Esophagus mucosa (tissue), 1 donor: Measurements from ENCODE around the gene MRPL50. TPM values are rescaled to one million over a fixed set of nuclear protein-coding genes. Genes with fewer than 3 reads are reported as not detected.
A peak's percentile ranks its signal among the peaks of the same experiment; 100 is the strongest.

Experiments
- ATAC-seq: fragments of 200-7000 bp; cut with Tn5 transposase; one replicate; pipeline ENCODE4 v1.9.1; 2020
- total RNA-seq: library from RNA; stranded (reverse); gene quantifications from one replicate; pipeline ENCODE4 v1.2.4, GENCODE V29; 2023
- donor health status: DM: yes; HTN: yes; CAD: no.

The MRPL50 gene
- total RNA-seq, 1 donor from 2014 or later = 6.9 TPM

- ATAC-seq = no peak
These were observed 25.9 kb downstream of the MRPL50 start for GRCh38 chr9:101372327-101373118.

GRCh38 chr9:101371813-101372212 is 26.6 kb downstream of the MRPL50 start:
- no peak for ATAC-seq

GRCh38 chr9:101369884-101370531 is 28.4 kb downstream of the MRPL50 start:
- ATAC-seq = no peak

GRCh38 chr9:101369286-101369685 is 29.1 kb downstream of the MRPL50 start:
- no peak for ATAC-seq

GRCh38 chr9:101367323-101367722 is 31.1 kb downstream of the MRPL50 start:
- no peak for ATAC-seq

- ATAC-seq = no peak
These were observed 32.2 kb downstream of the MRPL50 start for GRCh38 chr9:101366038-101366756.

GRCh38 chr9:101365181-101365580 is 33.2 kb downstream of the MRPL50 start:
- ATAC-seq = no peak

- ATAC-seq = no peak
These were observed 36.0 kb downstream of the MRPL50 start for GRCh38 chr9:101362450-101362849.

- no peak for ATAC-seq
These were observed 37.8 kb downstream of the MRPL50 start for GRCh38 chr9:101360647-101361046.

GRCh38 chr9:101359679-101360078 is 38.7 kb downstream of the MRPL50 start:
- no peak for ATAC-seq

- ATAC-seq = no peak
These were observed 41.8 kb downstream of the MRPL50 start for GRCh38 chr9:101356619-101357018.

- ATAC-seq = no peak
These were observed 43.4 kb downstream of the MRPL50 start for GRCh38 chr9:101354765-101355708.

- ATAC-seq = peak; percentile 33
These were observed 44.2 kb downstream of the MRPL50 start for GRCh38 chr9:101354143-101354764.

GRCh38 chr9:101353683-101354082 is 44.7 kb downstream of the MRPL50 start:
- ATAC-seq = no peak

GRCh38 chr9:101352892-101353463 is 45.4 kb downstream of the MRPL50 start:
- ATAC-seq = no peak

GRCh38 chr9:101350285-101350684 is 48.1 kb downstream of the MRPL50 start:
- ATAC-seq = no peak

- ATAC-seq = no peak
These were observed 55.8 kb downstream of the MRPL50 start for GRCh38 chr9:101342595-101342994.

- no peak for ATAC-seq
These were observed 56.5 kb downstream of the MRPL50 start for GRCh38 chr9:101341958-101342357.
